K562 (cell line): ENCODE results near the gene GJB4. TPM values are rescaled to one million over a fixed set of nuclear protein-coding genes. Genes with fewer than 3 reads are reported as not detected.

Experiments used
- ATAC-seq: fragments of 200-7000 bp; cut with Tn5 transposase; 3 replicates; pipeline ENCODE4 v1.9.1; 2020; ENCODE audit warnings: moderate library complexity
- BruUV-seq: library from RNA; stranded (reverse); fragments of 400-500 nt; replicated peaks from 2 replicates; lab custom pipeline; 2021; lab: Mats Ljungman, UMichigan
- CTCF ChIA-PET: fragments of 300-600 bp; formaldehyde crosslinking; extraction: SDS; loops from one replicate; lab custom pipeline; 2021; ENCODE audit warnings: low intra/inter-chr PET ratio; lab: Yijun Ruan, JAX
- POLR2A ChIA-PET: fragments of 300-600, 350-650 bp; sonication (Branson Sonifier 250); formaldehyde crosslinking; extraction: SDS; loops from one replicate; lab custom pipeline; 2021; ENCODE audit warnings: antibody characterized with exemption, inconsistent platforms; lab: Yijun Ruan, JAX
- DNase-seq, 4 experiments: peaks; one replicate each; pipeline versions ENCODE4 v3.0.0 to v3.0.0-alpha.2; 2011 to 2018; ENCODE audit warnings: low spot score in 3 of 4, mixed read lengths in 3 of 4; ENCODE audit errors: extremely low read depth in 1 of 4
- FAIRE-seq: peaks from 2 replicates; lab custom pipeline; 2011; peaks lifted over from hg19 to GRCh38; lab: Jason Lieb, UNC
- H2AFZ ChIP-seq: 2 replicates; pipeline ENCODE4 v1.6.0; 2011; ENCODE audit warnings: low read depth, low read length, control low read depth, inconsistent platforms
- H3K27ac ChIP-seq: fragments of 200-600 bp; 3 replicates; pipeline ENCODE4 v1.8.0; 2011; ENCODE audit warnings: low read depth, mild to moderate bottlenecking, control low read depth, inconsistent platforms, low read length, moderate library complexity, mixed read lengths; ENCODE audit errors: extremely low read depth
- H3K27me3 ChIP-seq, 2 experiments: fragments of 300-600 bp in 1 of 2; 2 replicates in 1 of 2; 3 replicates in 1 of 2; pipeline versions ENCODE4 v1.6.0 to v1.8.0; 2011; ENCODE audit warnings: inconsistent platforms in 2 of 2, low read length in 2 of 2, mild to moderate bottlenecking in 1 of 2, mixed read lengths in 1 of 2, moderate library complexity in 1 of 2; ENCODE audit not compliant: control insufficient read depth in 2 of 2, insufficient read depth in 2 of 2
- H3K36me3 ChIP-seq: fragments of 300-600 bp; 3 replicates; pipeline ENCODE4 v1.8.0; 2011; ENCODE audit warnings: mild to moderate bottlenecking, low read length, inconsistent platforms; ENCODE audit not compliant: control insufficient read depth, insufficient read depth
- H3K4me1 ChIP-seq, 2 experiments: fragments of 200-600 bp in 1 of 2; replicated peaks in 1 of 2; 2 replicates in 1 of 2; 3 replicates in 1 of 2; pipeline versions ENCODE4 v1.5.1 to v1.8.0; 2011; ENCODE audit warnings: inconsistent platforms in 2 of 2, low read length in 2 of 2, mild to moderate bottlenecking in 1 of 2, mixed read lengths in 1 of 2, moderate library complexity in 1 of 2; ENCODE audit not compliant: control insufficient read depth in 2 of 2, insufficient read depth in 2 of 2
- H3K4me2 ChIP-seq: 2 replicates; pipeline ENCODE4 v1.6.1; 2011; ENCODE audit warnings: low read length, control low read depth, inconsistent platforms, mixed read lengths; ENCODE audit not compliant: insufficient read depth
- H3K4me3 ChIP-seq: fragments of 200-600 bp; sonication (generic), shearing (Covaris generic); 2 replicates; pipeline ENCODE4 v1.5.1; 2016; ENCODE audit warnings: control low read depth, inconsistent platforms
- H3K79me2 ChIP-seq: fragments of 200-600 bp; 3 replicates; pipeline ENCODE4 v1.8.0; 2011; ENCODE audit warnings: low read length, inconsistent platforms; ENCODE audit not compliant: control insufficient read depth, insufficient read depth
- H3K9ac ChIP-seq, 2 experiments: 2 replicates each; pipeline versions ENCODE4 v1.6.0 to v1.6.1; 2011; ENCODE audit warnings: low read depth in 2 of 2, low read length in 2 of 2, control low read depth in 1 of 2, inconsistent platforms in 1 of 2, mild to moderate bottlenecking in 1 of 2, mixed read lengths in 1 of 2; ENCODE audit not compliant: insufficient read depth in 1 of 2
- H3K9me1 ChIP-seq: one replicate; pipeline ENCODE4 v1.6.0; 2011; ENCODE audit warnings: inconsistent platforms, mild to moderate bottlenecking, low read length, moderate library complexity; ENCODE audit not compliant: control insufficient read depth, insufficient read depth
- H3K9me3 ChIP-seq: replicated peaks from 2 replicates; pipeline ENCODE4 v1.5.1; 2011; ENCODE audit warnings: low read depth, low read length, inconsistent platforms; ENCODE audit not compliant: control insufficient read depth, insufficient read depth
- H4K20me1 ChIP-seq: replicated peaks from 2 replicates; pipeline ENCODE4 v1.6.1; 2011; ENCODE audit warnings: low read length, inconsistent platforms, mixed read lengths; ENCODE audit not compliant: control insufficient read depth, insufficient read depth
- GTF2F1 ChIP-seq: IDR thresholded peaks from 2 replicates; pipeline ENCODE4 v1.6.1; 2011; ENCODE audit warnings: low read depth, low read length, improper control_type of control experiment
- NONO ChIP-seq, 2 experiments: fragments of 200-400 bp in 1 of 2; fragments of 450-650 bp in 1 of 2; formaldehyde crosslinking in 1 of 2; IDR thresholded peaks; 2 replicates each; pipeline ENCODE4 v1.6.1; 2017; ENCODE audit warnings: low read depth in 2 of 2, mild to moderate bottlenecking in 2 of 2, moderate library complexity in 2 of 2, low read length in 1 of 2
- NRF1 ChIP-seq, 2 experiments: fragments of 450-650 bp; IDR thresholded peaks in 1 of 2; conservative IDR thresholded peaks in 1 of 2; 2 replicates each; pipeline ENCODE4 v1.6.1; 2014; ENCODE audit warnings: mild to moderate bottlenecking in 2 of 2
- STAT5A ChIP-seq: IDR thresholded peaks from 2 replicates; pipeline ENCODE4 v1.6.1; 2012; ENCODE audit warnings: low read length, inconsistent platforms, borderline replicate concordance
- TEAD1 ChIP-seq, 2 experiments: fragments of 450-650 bp in 1 of 2; sonication (generic) in 1 of 2; formaldehyde crosslinking; IDR thresholded peaks; 2 replicates each; pipeline versions ENCODE4 v1.4.0 to v1.8.0; 2020 to 2022; ENCODE audit warnings: mild to moderate bottlenecking in 2 of 2, missing genetic modification reagents in 1 of 2
- U2AF1 ChIP-seq: fragments of 200-400 bp; formaldehyde crosslinking; optimal IDR thresholded peaks from 2 replicates; pipeline ENCODE3; 2017; ENCODE audit warnings: mild to moderate bottlenecking, low read depth, low read length, moderate library complexity
- YY1 ChIP-seq, 3 experiments: IDR thresholded peaks; 2 replicates each; pipeline ENCODE4 v1.6.1; 2011; ENCODE audit warnings: low read length in 2 of 3, mild to moderate bottlenecking in 2 of 3, moderate library complexity in 2 of 3, borderline replicate concordance in 1 of 3, control low read depth in 1 of 3, low read depth in 1 of 3; ENCODE audit not compliant: insufficient read depth in 3 of 3, insufficient replicate concordance in 2 of 3, control insufficient read depth in 1 of 3, insufficient read length in 1 of 3; ENCODE audit errors: extremely low read depth in 1 of 3
- ZSCAN32 ChIP-seq: fragments of 450-650 bp; formaldehyde crosslinking; IDR thresholded peaks from 2 replicates; pipeline ENCODE4 v1.4.0; 2020; ENCODE audit warnings: mild to moderate bottlenecking, moderate library complexity
- WGBS: fragments of 100-300 bp; shearing (Covaris generic); methylation state at CpG from one replicate; pipeline ENCODE4 v1.1.6; 2016; ENCODE audit warnings: low coverage, mixed read lengths; ENCODE audit not compliant: insufficient coverage; ENCODE audit errors: missing lambda C conversion rate; 5-methylcytosine and 5-hydroxymethylcytosine counted together
- in situ Hi-C: fragments of 300-500 bp; cut with MboI; formaldehyde crosslinking; loops from 4 replicates; pipeline ENCODE4 v1.15.0; 2018; ENCODE audit warnings: inconsistent platforms, mixed read lengths
- intact Hi-C: fragments of 100-400 bp; cut with micrococcal nuclease; formaldehyde crosslinking; loops from 2 replicates; pipeline ENCODE4 v1.14.2; 2022
- polyA plus RNA-seq, 8 experiments: library from polyadenylated mRNA; depleted of rRNA in 4 of 8; stranded (reverse) in 5 of 8; unstranded in 3 of 8; fragments of >200 nt; fragmentation: Nextera tagmentation in 2 of 8; fragmentation: Illumina TruSeq in 1 of 8; extraction: Ambion mirVana in 2 of 8; extraction: Trizol in 1 of 8; gene quantifications; 2 replicates each; pipeline versions ENCODE4 v1.2.1 to v1.2.3, GENCODE V29; 2011 to 2014; ENCODE audit warnings: inconsistent platforms in 1 of 8, missing spikeins in 1 of 8
- total RNA-seq, 7 experiments: library from RNA; depleted of rRNA in 6 of 7; stranded (reverse); fragments of >200 nt in 6 of 7; fragmentation: Illumina TruSeq in 2 of 7; extraction: Trizol in 2 of 7; gene quantifications; 2 replicates each; pipeline versions ENCODE4 v1.2.1 to v1.2.3, GENCODE V29; 2011 to 2021; ENCODE audit warnings: low replicate concordance in 1 of 7

Gene GJB4
- total and polyA plus RNA-seq, 9 of the 15 experiments (the other 6 are each of a cell fraction or from before 2014, with no cell fraction given) = 0.03 TPM; not detected in 8

GRCh38 chr1:34721646-34722355 is 37.7 kb upstream of the GJB4 start (continued):
- no peak for TF ChIP-seq NRF1 (conservative IDR thresholded peaks at IDR 0.05 in 1 of 2, IDR thresholded peaks at IDR 0.05 in 1 of 2)
- TF ChIP-seq STAT5A = no peak
- no peak for TF ChIP-seq TEAD1 (CRISPR knock-in tag; IDR thresholded peaks at IDR 0.05)
- no peak for TF ChIP-seq GTF2F1

GRCh38 chr1:34726861-34727260 is 32.7 kb upstream of the GJB4 start:
- FAIRE-seq (no peak), DNase-seq (no peak)
- in situ Hi-C loops (no loop called here), intact Hi-C loops (no loop called here)
- Histone ChIP-seq H3K79me2 (no peaks in the 10 kb centered on the region), H3K9me1 (no peaks in the 10 kb centered on the region), H3K4me3 (no peak overlapping the region), H2AFZ (no peak overlapping the region), H3K4me2 (no peak overlapping the region), H3K4me1 (no peaks in the 10 kb centered on the region), H4K20me1 (0 out of 2 replicates have a peak, but pooled peaks cover 5% of the 10 kb centered on the region), H3K27ac (no peak overlapping the region)
- POLR2A ChIA-PET = no interaction called here
- BruUV-seq = no TSS peak
- TF ChIP-seq ZSCAN32 (CRISPR knock-in tag) (no peak), U2AF1 (no peak), NONO (IDR thresholded peaks at IDR 0.05; ENCODE audit: low read depth in 2 of 2, low read length in 1 of 2) (no peak), YY1 (IDR thresholded peaks at IDR 0.05; ENCODE audit: borderline replicate concordance in 1 of 3, control insufficient read depth in 1 of 3, extremely low read depth in 1 of 3, insufficient read depth in 3 of 3, insufficient read length in 1 of 3, insufficient replicate concordance in 2 of 3, low read depth in 1 of 3, low read length in 2 of 3) (peak in 1 of 3 experiments; percentile 48)
- TF ChIP-seq, all 486 proteins: peak for 1
- Histone ChIP-seq H3K27me3 (peaks cover 0 to 5% of the 10 kb centered on the region in 2 experiments; a peak in 2 of 5 replicates), H3K9ac (no peak overlapping the region), H3K36me3 (no peaks in the 10 kb centered on the region), H3K9me3 (no peaks in the 10 kb centered on the region)
- no peak for ATAC-seq
- WGBS = 1% methylated on average over 6 of the region's 6 CpGs
- CTCF ChIA-PET = no interaction called here
